ENCODE results near the gene SLITRK3.

DNA sequence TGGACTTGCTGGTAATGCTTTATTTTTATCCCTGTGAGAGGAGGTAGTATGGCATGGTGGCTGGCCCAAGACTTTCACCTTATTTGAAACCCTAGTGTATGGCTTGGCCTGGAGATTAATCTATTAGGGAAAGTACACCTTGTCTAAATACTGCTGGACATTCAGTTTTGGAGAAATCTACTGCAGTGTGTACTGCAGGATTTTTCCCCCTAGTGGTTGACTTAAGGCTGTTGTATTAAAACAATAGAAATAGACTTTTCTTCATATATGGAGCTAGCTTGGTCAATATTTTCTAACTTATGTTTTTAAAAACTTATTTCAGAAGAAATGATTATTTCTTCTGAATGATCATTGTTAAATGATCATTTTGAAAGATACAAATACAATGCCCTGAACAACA, 13.9 kb upstream of the SLITRK3 start:
- no peak for TF ChIP-seq EP300 (IDR thresholded peaks at IDR 0.05)
- TF ChIP-seq, protein P1, sequence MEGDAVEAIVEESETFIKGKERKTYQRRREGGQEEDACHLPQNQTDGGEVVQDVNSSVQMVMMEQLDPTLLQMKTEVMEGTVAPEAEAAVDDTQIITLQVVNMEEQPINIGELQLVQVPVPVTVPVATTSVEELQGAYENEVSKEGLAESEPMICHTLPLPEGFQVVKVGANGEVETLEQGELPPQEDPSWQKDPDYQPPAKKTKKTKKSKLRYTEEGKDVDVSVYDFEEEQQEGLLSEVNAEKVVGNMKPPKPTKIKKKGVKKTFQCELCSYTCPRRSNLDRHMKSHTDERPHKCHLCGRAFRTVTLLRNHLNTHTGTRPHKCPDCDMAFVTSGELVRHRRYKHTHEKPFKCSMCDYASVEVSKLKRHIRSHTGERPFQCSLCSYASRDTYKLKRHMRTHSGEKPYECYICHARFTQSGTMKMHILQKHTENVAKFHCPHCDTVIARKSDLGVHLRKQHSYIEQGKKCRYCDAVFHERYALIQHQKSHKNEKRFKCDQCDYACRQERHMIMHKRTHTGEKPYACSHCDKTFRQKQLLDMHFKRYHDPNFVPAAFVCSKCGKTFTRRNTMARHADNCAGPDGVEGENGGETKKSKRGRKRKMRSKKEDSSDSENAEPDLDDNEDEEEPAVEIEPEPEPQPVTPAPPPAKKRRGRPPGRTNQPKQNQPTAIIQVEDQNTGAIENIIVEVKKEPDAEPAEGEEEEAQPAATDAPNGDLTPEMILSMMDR (IDR thresholded peaks at IDR 0.05) = peak in 2 of 5 experiments; percentile 10 to 19
- no peak for TF ChIP-seq POLR2A (IDR thresholded peaks at IDR 0.05)
